Measurements from ENCODE around the gene NACC1. TPM values are rescaled to one million over a fixed set of nuclear protein-coding genes. Genes with fewer than 3 reads are reported as not detected.

Gene NACC1
- total RNA-seq, 1 donor from 2014 or later, result 66.1 TPM

DNA sequence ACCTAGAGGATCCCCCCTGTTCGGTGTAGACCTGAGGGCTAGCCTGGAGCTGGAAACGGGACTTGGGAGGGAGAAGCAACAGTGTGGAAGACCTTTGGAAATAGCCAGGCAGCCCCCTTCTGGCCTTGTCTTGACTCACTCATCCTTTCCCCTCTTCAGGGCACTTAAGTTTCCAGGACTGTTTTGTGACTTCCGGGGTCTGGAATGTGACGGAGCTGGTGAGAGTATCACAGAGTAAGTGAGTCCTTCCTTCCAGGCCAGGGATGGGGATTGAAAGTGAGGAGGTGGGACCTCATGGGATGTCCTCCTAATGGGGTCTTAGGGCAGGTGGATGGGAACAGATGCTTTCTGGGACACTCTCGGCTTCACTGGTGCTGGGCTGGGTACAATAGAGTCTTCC lies 44.8 kb upstream of the NACC1 start:
- Histone ChIP-seq H3K36me3 (ENCODE audit: control insufficient read depth, insufficient read depth, low read length) (peaks cover 2% of the 10 kb centered on the region), H3K4me3 (ENCODE audit: low read depth, low read length) (no peak overlapping the region)
- TF ChIP-seq, protein P1, sequence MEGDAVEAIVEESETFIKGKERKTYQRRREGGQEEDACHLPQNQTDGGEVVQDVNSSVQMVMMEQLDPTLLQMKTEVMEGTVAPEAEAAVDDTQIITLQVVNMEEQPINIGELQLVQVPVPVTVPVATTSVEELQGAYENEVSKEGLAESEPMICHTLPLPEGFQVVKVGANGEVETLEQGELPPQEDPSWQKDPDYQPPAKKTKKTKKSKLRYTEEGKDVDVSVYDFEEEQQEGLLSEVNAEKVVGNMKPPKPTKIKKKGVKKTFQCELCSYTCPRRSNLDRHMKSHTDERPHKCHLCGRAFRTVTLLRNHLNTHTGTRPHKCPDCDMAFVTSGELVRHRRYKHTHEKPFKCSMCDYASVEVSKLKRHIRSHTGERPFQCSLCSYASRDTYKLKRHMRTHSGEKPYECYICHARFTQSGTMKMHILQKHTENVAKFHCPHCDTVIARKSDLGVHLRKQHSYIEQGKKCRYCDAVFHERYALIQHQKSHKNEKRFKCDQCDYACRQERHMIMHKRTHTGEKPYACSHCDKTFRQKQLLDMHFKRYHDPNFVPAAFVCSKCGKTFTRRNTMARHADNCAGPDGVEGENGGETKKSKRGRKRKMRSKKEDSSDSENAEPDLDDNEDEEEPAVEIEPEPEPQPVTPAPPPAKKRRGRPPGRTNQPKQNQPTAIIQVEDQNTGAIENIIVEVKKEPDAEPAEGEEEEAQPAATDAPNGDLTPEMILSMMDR (IDR thresholded peaks at IDR 0.05; ENCODE audit: insufficient read depth, low read length, poor library complexity, severe bottlenecking), result no peak

DNA sequence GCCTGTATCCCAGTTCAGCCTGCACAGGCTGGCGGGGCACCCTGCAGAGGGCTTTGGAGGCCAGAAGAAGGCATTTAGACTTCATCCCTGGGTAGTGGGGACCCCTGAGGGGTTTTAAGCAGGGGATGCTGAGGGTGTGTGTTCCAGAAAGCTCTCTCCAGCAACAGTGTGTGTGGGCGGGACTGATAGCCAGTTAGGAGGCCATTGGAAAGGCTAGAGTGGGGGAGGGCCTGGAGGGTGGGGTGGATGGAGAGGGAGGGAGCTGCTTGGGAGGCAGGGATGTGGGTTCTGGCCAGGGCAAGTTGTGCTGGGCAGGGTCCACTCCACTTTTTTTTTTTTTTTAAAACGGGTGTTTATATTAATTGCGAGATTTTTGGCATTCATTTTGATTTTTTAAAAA lies 43.7 kb upstream of the NACC1 start:
- DNase-seq (ENCODE audit: low read depth), result no peak
- TF ChIP-seq, protein P1 (IDR thresholded peaks at IDR 0.05; ENCODE audit: insufficient read depth, low read length, poor library complexity, severe bottlenecking), result no peak
- no peak overlapping the region for H3K4me3 ChIP-seq (ENCODE audit: low read depth, low read length)
- H3K36me3 ChIP-seq (ENCODE audit: control insufficient read depth, insufficient read depth, low read length), result peaks cover 2% of the 10 kb centered on the region
- peaks cover 7% of the 10 kb centered on the region for H3K27me3 ChIP-seq (ENCODE audit: control insufficient read depth, insufficient read depth, low read length)

More for the DNA sequence above, 44.8 kb upstream of the NACC1 start:
- no peak for DNase-seq (ENCODE audit: low read depth)
- H3K27me3 ChIP-seq (ENCODE audit: control insufficient read depth, insufficient read depth, low read length), result peaks cover 11% of the 10 kb centered on the region

DNA sequence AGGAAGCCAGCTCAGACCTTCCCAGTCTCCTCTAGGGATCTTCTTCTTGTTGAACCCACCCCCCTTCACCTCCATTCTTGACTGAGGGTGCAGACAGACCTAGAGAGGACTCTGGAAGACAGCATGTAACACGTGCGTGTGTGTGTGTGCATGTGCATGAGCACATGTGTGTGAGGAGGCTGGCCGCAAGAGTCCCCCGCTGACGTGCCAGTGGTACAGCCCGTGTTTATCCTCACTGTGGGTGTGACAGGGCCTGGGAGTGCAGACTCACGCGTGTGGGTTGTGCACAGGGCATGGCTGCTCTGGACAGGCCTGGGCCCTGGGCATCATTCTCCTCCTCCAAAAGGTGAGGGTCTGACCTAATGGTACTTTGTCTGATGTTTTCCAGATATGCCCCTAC lies 41.7 kb upstream of the NACC1 start:
- TF ChIP-seq, protein P1 (IDR thresholded peaks at IDR 0.05; ENCODE audit: insufficient read depth, low read length, poor library complexity, severe bottlenecking), result no peak
- Histone ChIP-seq H3K4me3 (ENCODE audit: low read depth, low read length) (no peak overlapping the region), H3K36me3 (ENCODE audit: control insufficient read depth, insufficient read depth, low read length) (peaks cover 2% of the 10 kb centered on the region), H3K27me3 (ENCODE audit: control insufficient read depth, insufficient read depth, low read length) (no peaks in the 10 kb centered on the region)
- no peak for DNase-seq (ENCODE audit: low read depth)

DNA sequence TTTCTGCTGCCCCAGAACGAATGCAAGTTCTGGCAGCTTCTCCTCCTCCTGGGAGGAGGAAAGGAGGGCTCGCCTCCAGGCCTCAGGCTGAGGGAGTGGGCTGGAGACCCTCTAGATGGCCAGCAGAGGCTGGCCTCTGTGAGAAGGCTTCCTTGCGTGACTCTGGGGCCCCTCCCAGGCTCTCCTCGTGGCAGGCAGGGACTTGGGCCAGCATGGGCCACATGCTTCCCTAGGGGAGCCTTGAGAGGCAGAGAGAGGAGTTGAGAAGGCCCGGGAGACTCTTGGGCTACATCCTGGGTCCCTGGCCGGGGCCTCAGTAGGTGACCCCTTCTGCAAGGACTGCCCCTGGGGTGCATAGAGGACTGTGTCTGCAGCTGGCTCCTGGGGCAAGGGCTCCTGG lies 41.3 kb upstream of the NACC1 start:
- no peak for DNase-seq (ENCODE audit: low read depth)
- no peaks in the 10 kb centered on the region for H3K27me3 ChIP-seq (ENCODE audit: control insufficient read depth, insufficient read depth, low read length)
- H3K36me3 ChIP-seq (ENCODE audit: control insufficient read depth, insufficient read depth, low read length), result peaks cover 2% of the 10 kb centered on the region
- H3K4me3 ChIP-seq (ENCODE audit: low read depth, low read length), result no peak overlapping the region
- TF ChIP-seq, protein P1 (IDR thresholded peaks at IDR 0.05; ENCODE audit: insufficient read depth, low read length, poor library complexity, severe bottlenecking), result no peak

DNA sequence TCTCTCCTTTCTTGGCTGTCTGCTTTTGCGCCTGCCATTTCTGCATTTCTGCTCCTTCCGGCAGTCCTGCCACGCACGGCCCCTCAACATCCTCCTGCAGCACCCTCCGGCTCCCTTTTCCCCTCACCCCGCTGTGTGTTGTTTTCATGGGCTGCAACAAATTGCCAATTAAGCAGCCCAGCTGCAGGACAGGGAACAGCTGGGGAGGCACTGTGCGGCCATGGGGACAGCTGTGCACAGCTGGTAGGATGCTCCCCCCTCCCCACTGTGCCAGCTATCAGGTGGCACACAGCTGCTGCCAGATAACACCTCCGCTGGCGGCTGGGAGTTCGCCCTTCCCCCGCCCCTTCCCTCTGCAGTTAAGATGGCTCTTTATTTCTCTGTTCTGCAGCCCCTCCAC lies 40.8 kb upstream of the NACC1 start:
- H3K27me3 ChIP-seq (ENCODE audit: control insufficient read depth, insufficient read depth, low read length), result no peaks in the 10 kb centered on the region
- H3K4me3 ChIP-seq (ENCODE audit: low read depth, low read length), result no peak overlapping the region
- H3K36me3 ChIP-seq (ENCODE audit: control insufficient read depth, insufficient read depth, low read length), result peaks cover 2% of the 10 kb centered on the region
- DNase-seq (ENCODE audit: low read depth), result no peak
- TF ChIP-seq, protein P1 (IDR thresholded peaks at IDR 0.05; ENCODE audit: insufficient read depth, low read length, poor library complexity, severe bottlenecking), result no peak

DNA sequence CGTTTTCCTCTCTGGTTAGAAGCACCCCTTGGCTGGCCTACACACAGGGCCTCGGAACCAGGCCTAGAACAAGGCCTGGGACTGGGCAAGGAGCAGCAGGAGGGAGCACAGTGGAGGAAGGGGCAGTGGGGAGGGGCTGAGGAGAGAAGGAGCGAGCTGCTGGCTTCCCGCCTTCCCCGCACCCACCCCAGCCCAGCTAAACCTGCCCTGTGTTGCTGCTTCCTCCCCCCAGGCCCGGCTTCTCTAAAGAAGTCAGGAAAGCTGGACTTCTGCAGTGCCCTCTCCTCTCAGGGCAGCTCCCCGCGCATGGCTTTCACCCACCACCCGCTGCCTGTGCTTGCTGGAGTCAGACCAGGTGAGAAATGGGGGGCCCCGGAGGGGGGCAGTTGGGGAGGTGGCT lies 39.7 kb upstream of the NACC1 start:
- no peak for DNase-seq (ENCODE audit: low read depth)
- H3K4me3 ChIP-seq (ENCODE audit: low read depth, low read length), result no peak overlapping the region
- H3K36me3 ChIP-seq (ENCODE audit: control insufficient read depth, insufficient read depth, low read length), result peaks cover 2% of the 10 kb centered on the region
- H3K27me3 ChIP-seq (ENCODE audit: control insufficient read depth, insufficient read depth, low read length), result no peaks in the 10 kb centered on the region
- TF ChIP-seq, protein P1 (IDR thresholded peaks at IDR 0.05; ENCODE audit: insufficient read depth, low read length, poor library complexity, severe bottlenecking), result no peak
